ENCODE results near the gene HMGN2.

DNA sequence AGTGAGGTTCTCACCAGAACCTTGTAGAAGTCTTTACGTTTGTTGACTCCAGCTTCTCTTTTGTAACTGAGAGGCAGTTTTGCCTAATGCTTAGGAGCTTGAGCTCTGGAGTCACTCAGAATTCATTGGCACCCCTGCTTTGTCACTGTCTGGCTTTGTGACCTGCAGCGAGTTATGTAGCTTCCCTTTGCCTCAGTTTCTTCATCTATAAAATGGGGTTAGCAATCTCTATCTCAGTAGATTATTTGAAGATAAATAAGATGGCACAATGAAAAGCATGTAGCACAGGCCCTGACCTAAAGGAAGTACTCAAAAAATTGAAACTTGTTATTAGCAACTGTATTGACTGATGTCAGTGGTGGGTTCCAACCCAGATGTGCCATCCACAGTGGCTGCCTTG lies 32.0 kb upstream of the HMGN2 start:
- TF ChIP-seq, protein P1, sequence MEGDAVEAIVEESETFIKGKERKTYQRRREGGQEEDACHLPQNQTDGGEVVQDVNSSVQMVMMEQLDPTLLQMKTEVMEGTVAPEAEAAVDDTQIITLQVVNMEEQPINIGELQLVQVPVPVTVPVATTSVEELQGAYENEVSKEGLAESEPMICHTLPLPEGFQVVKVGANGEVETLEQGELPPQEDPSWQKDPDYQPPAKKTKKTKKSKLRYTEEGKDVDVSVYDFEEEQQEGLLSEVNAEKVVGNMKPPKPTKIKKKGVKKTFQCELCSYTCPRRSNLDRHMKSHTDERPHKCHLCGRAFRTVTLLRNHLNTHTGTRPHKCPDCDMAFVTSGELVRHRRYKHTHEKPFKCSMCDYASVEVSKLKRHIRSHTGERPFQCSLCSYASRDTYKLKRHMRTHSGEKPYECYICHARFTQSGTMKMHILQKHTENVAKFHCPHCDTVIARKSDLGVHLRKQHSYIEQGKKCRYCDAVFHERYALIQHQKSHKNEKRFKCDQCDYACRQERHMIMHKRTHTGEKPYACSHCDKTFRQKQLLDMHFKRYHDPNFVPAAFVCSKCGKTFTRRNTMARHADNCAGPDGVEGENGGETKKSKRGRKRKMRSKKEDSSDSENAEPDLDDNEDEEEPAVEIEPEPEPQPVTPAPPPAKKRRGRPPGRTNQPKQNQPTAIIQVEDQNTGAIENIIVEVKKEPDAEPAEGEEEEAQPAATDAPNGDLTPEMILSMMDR (IDR thresholded peaks at IDR 0.05; ENCODE audit: low read depth, low read length) = no peak
- TF ChIP-seq EZH2phosphoT487 (IDR thresholded peaks at IDR 0.05; ENCODE audit: low read depth) = no peak
